Activated T-cell treated with anti-CD3 and anti-CD28 coated beads, Interleukin-2, amount 50 U/mL, for 4 hours (primary cell): Measurements from ENCODE around the gene FBN3. TPM values are rescaled to one million over a fixed set of nuclear protein-coding genes. Genes with fewer than 3 reads are reported as not detected.
"Not testable (repeated sequence)": the region's sequence is repeated elsewhere in the genome, so short reads cannot be mapped to it uniquely, and the experiment has no call there.

Experiments
- ATAC-seq, 2 donors: fragments of 200-7000 bp; cut with Tn5 transposase; one replicate each; pipeline ENCODE4 v1.10.0; 2021
- DNase-seq: peaks from one replicate; pipeline ENCODE4 v3.0.0-alpha.2; 2020
- H3K27me3 Mint-ChIP-seq: one replicate; pipeline ENCODE4 v1.8.0; 2021; ENCODE audit warnings: low read depth, mixed read lengths
- H3K36me3 Mint-ChIP-seq: one replicate; pipeline ENCODE4 v1.8.0; 2022; ENCODE audit warnings: mixed read lengths; ENCODE audit not compliant: insufficient read depth
- H3K4me1 Mint-ChIP-seq: one replicate; pipeline ENCODE4 v1.8.0; 2021; ENCODE audit warnings: low read depth, mixed read lengths
- H3K4me3 Mint-ChIP-seq: one replicate; pipeline ENCODE4 v1.8.0; 2021; ENCODE audit warnings: mild to moderate bottlenecking, moderate library complexity, mixed read lengths
- H3K9me3 Mint-ChIP-seq: one replicate; pipeline ENCODE4 v1.8.0; 2021; ENCODE audit warnings: mixed read lengths
- total RNA-seq, 3 donors: library from RNA; stranded (reverse); gene quantifications; one replicate each; pipeline ENCODE4 v1.2.1, GENCODE V29; 2021

Gene FBN3
- total RNA-seq, 3 donors from 2014 or later, result 0.03 TPM; not detected in 2

- H3K9me3 Mint-ChIP-seq, result no peaks in the 10 kb centered on the region
Measured at GRCh38 chr19:8028951-8029491, 120.4 kb downstream of the FBN3 start.

GRCh38 chr19:8025316-8025715 is 124.1 kb downstream of the FBN3 start:
- H3K27me3 Mint-ChIP-seq, result no peaks in the 10 kb centered on the region
- DNase-seq (no peak), ATAC-seq (no peak)
- H3K9me3 Mint-ChIP-seq, result no peaks in the 10 kb centered on the region
- no peaks in the 10 kb centered on the region for H3K36me3 Mint-ChIP-seq
- H3K4me1 Mint-ChIP-seq, result no peaks in the 10 kb centered on the region
- H3K4me3 Mint-ChIP-seq, result no peak overlapping the region

More at GRCh38 chr19:8028951-8029491, 120.4 kb downstream of the FBN3 start:
- Mint-ChIP-seq H3K27me3 (no peaks in the 10 kb centered on the region), H3K36me3 (no peaks in the 10 kb centered on the region), H3K4me3 (no peak overlapping the region), H3K4me1 (no peaks in the 10 kb centered on the region)
- DNase-seq, result no peak
- ATAC-seq, result no peak

GRCh38 chr19:8024256-8024655 is 125.1 kb downstream of the FBN3 start:
- not testable (repeated sequence) for H3K9me3 Mint-ChIP-seq, H3K27me3 Mint-ChIP-seq, H3K4me3 Mint-ChIP-seq, H3K36me3 Mint-ChIP-seq, DNase-seq, ATAC-seq, H3K4me1 Mint-ChIP-seq

GRCh38 chr19:8023371-8023770 is 126.0 kb downstream of the FBN3 start:
- DNase-seq, result no peak
- ATAC-seq, result no peak
- no peaks in the 10 kb centered on the region for H3K4me1 Mint-ChIP-seq
- H3K9me3 Mint-ChIP-seq, result no peaks in the 10 kb centered on the region
- H3K36me3 Mint-ChIP-seq, result no peaks in the 10 kb centered on the region
- H3K4me3 Mint-ChIP-seq, result no peak overlapping the region
- no peaks in the 10 kb centered on the region for H3K27me3 Mint-ChIP-seq

GRCh38 chr19:8022275-8022674 is 127.1 kb downstream of the FBN3 start:
- H3K36me3 Mint-ChIP-seq, result no peaks in the 10 kb centered on the region
- peaks cover 8% of the 10 kb centered on the region for H3K4me1 Mint-ChIP-seq
- no peaks in the 10 kb centered on the region for H3K27me3 Mint-ChIP-seq
- no peak overlapping the region for H3K4me3 Mint-ChIP-seq
- no peak for DNase-seq
- H3K9me3 Mint-ChIP-seq, result no peaks in the 10 kb centered on the region
- ATAC-seq, result no peak

GRCh38 chr19:8021374-8021773 is 128.0 kb downstream of the FBN3 start:
- H3K4me3 Mint-ChIP-seq, result no peak overlapping the region
- H3K4me1 Mint-ChIP-seq, result peaks cover 8% of the 10 kb centered on the region
- no peaks in the 10 kb centered on the region for H3K27me3 Mint-ChIP-seq
- H3K9me3 Mint-ChIP-seq, result no peaks in the 10 kb centered on the region
- ATAC-seq (no peak), DNase-seq (no peak)
- H3K36me3 Mint-ChIP-seq, result no peaks in the 10 kb centered on the region

- DNase-seq, result no peak
Measured at GRCh38 chr19:8020681-8021080, 128.7 kb downstream of the FBN3 start.

GRCh38 chr19:8017808-8018207 is 131.6 kb downstream of the FBN3 start:
- Mint-ChIP-seq H3K27me3 (no peaks in the 10 kb centered on the region), H3K36me3 (no peaks in the 10 kb centered on the region), H3K4me3 (no peak overlapping the region), H3K4me1 (peaks cover 8% of the 10 kb centered on the region), H3K9me3 (no peaks in the 10 kb centered on the region)
- DNase-seq, result no peak
- ATAC-seq, result peak in 1 of 2 donors; percentile 57

More at GRCh38 chr19:8020681-8021080, 128.7 kb downstream of the FBN3 start:
- Mint-ChIP-seq H3K4me1 (peaks cover 8% of the 10 kb centered on the region), H3K4me3 (no peak overlapping the region), H3K9me3 (no peaks in the 10 kb centered on the region), H3K36me3 (no peaks in the 10 kb centered on the region), H3K27me3 (no peaks in the 10 kb centered on the region)
- no peak for ATAC-seq

Other genes with a start within 250 kb of the FBN3 start
- gene MAP2K7, start 245.7 kb downstream of the FBN3 start, total RNA-seq, result 10 to 100 TPM; 40.4 to 44.0 (median 43.3) TPM
- gene TGFBR3L, start 234.8 kb downstream of the FBN3 start, total RNA-seq, result 1 to 10 TPM in 2 of 3 donors, under 1 TPM in 1; 0.74 to 2.4 (median 1.4) TPM
- 10 to 100 TPM; 16.7 to 20.0 (median 18.8) TPM for gene SNAPC2, start 229.3 kb downstream of the FBN3 start, total RNA-seq
- 1 to 10 TPM in 1 of 3 donors, under 1 TPM in 2; 0.71 to 1.4 (median 0.95) TPM for gene CTXN1, start 223.5 kb downstream of the FBN3 start, total RNA-seq
- 100 to 1,000 TPM; 180 to 193 (median 190) TPM for gene TIMM44, start 205.9 kb downstream of the FBN3 start, total RNA-seq
- gene ELAVL1, start 144.0 kb downstream of the FBN3 start, total RNA-seq, result 100 to 1,000 TPM; 160 to 171 (median 161) TPM
- gene CCL25, start 96.8 kb downstream of the FBN3 start, total RNA-seq, result not detected
- 10 to 100 TPM; 16.8 to 24.1 (median 19.6) TPM for gene CERS4, start 59.8 kb upstream of the FBN3 start, total RNA-seq
- 100 to 1,000 TPM; 142 to 175 (median 145) TPM for gene CD320, start 158.8 kb upstream of the FBN3 start, total RNA-seq
- gene NDUFA7, start 171.8 kb upstream of the FBN3 start, total RNA-seq, result 10 to 100 TPM; 81.8 to 96.8 (median 93.0) TPM
- gene RPS28, start 171.9 kb upstream of the FBN3 start, total RNA-seq, result 1,000 to 10,000 TPM; 2,484 to 2,756 (median 2,693) TPM
- under 1 TPM in 2 of 3 donors, not detected in 1; 0.41 to 0.43 TPM for gene KANK3, start 193.7 kb upstream of the FBN3 start, total RNA-seq
- under 1 TPM in 1 of 3 donors, not detected in 2; 0.24 TPM for gene ANGPTL4, start 214.6 kb upstream of the FBN3 start, total RNA-seq
- gene RAB11B, start 240.8 kb upstream of the FBN3 start, total RNA-seq, result 10 to 100 TPM; 69.5 to 73.9 (median 71.4) TPM